CD14-positive monocyte (primary cell): ENCODE data around the gene DPY30. TPM values are rescaled to one million over a fixed set of nuclear protein-coding genes. Genes with fewer than 3 reads are reported as not detected.

Experiments
- DNase-seq, 3 donors: peaks; one replicate each; pipeline ENCODE4 v3.0.0-alpha.2; 2011 to 2022
- H2AFZ ChIP-seq: 2 replicates; pipeline ENCODE4 v1.6.0; 2012; ENCODE audit warnings: mild to moderate bottlenecking, low read depth, low read length, inconsistent platforms; ENCODE audit not compliant: insufficient read depth, poor library complexity, severe bottlenecking
- H3K27ac ChIP-seq, 2 donors: 1 replicate in 1 of 2; 2 replicates in 1 of 2; pipeline ENCODE4 v1.5.1; 2012 to 2013; ENCODE audit warnings: low read length in 2 of 2, control low read depth in 1 of 2, inconsistent platforms in 1 of 2, low read depth in 1 of 2, mild to moderate bottlenecking in 1 of 2
- H3K27me3 ChIP-seq, 2 donors: one replicate each; pipeline versions ENCODE4 v1.6.0 to v1.6.1; 2011 to 2013; ENCODE audit warnings: low read length in 2 of 2; ENCODE audit not compliant: control insufficient read depth in 2 of 2, insufficient read depth in 2 of 2
- H3K36me3 ChIP-seq, 2 donors: replicated peaks in 1 of 2; 1 replicate in 1 of 2; 2 replicates in 1 of 2; pipeline versions ENCODE4 v1.5.1 to v1.6.1; 2012 to 2013; ENCODE audit warnings: low read length in 2 of 2, control low read depth in 1 of 2, inconsistent platforms in 1 of 2, mild to moderate bottlenecking in 1 of 2; ENCODE audit not compliant: insufficient read depth in 2 of 2, control insufficient read depth in 1 of 2
- H3K4me1 ChIP-seq, 2 donors: 1 replicate in 1 of 2; 2 replicates in 1 of 2; pipeline versions ENCODE4 v1.5.1 to v1.6.1; 2012 to 2013; ENCODE audit warnings: low read length in 2 of 2, control low read depth in 1 of 2, inconsistent platforms in 1 of 2, mild to moderate bottlenecking in 1 of 2, moderate library complexity in 1 of 2; ENCODE audit not compliant: insufficient read depth in 2 of 2, control insufficient read depth in 1 of 2
- H3K4me2 ChIP-seq: replicated peaks from 2 replicates; pipeline ENCODE3; 2012; ENCODE audit warnings: low read length, moderate library complexity, mild to moderate bottlenecking; ENCODE audit not compliant: poor library complexity, severe bottlenecking; ENCODE audit errors: extremely low read depth
- H3K4me3 ChIP-seq, 3 experiments: fragments of 200-600 bp in 1 of 3; sonication (generic) in 1 of 3; replicated peaks in 1 of 3; 1 replicate in 2 of 3; 2 replicates in 1 of 3; pipeline ENCODE4 v1.5.1; 2011 to 2013; ENCODE audit warnings: low read length in 3 of 3, mild to moderate bottlenecking in 3 of 3, control low read depth in 2 of 3, low read depth in 2 of 3, inconsistent platforms in 1 of 3, moderate library complexity in 1 of 3
- H3K79me2 ChIP-seq: 2 replicates; pipeline ENCODE4 v1.6.0; 2012; ENCODE audit warnings: mild to moderate bottlenecking, control low read depth, inconsistent platforms, low read length, moderate library complexity; ENCODE audit not compliant: insufficient read depth
- H3K9ac ChIP-seq: 2 replicates; pipeline ENCODE4 v1.6.0; 2017; ENCODE audit warnings: low read length, mild to moderate bottlenecking; ENCODE audit not compliant: insufficient read depth, poor library complexity, severe bottlenecking
- H3K9me3 ChIP-seq, 2 donors: replicated peaks in 1 of 2; 1 replicate in 1 of 2; 2 replicates in 1 of 2; pipeline versions ENCODE4 v1.5.1 to v1.6.1; 2012 to 2013; ENCODE audit warnings: low read length in 2 of 2, control low read depth in 1 of 2; ENCODE audit not compliant: control insufficient read depth in 1 of 2, insufficient read depth in 1 of 2
- H4K20me1 ChIP-seq: 2 replicates; pipeline ENCODE4 v1.6.0; 2012; ENCODE audit warnings: mild to moderate bottlenecking, low read length, control low read depth, moderate library complexity; ENCODE audit not compliant: insufficient read depth
- H3K27ac Mint-ChIP-seq, 7 donors: one replicate each; pipeline ENCODE4 v1.8.0; 2020; ENCODE audit warnings: mild to moderate bottlenecking in 7 of 7, mixed read lengths in 7 of 7, moderate library complexity in 6 of 7, inconsistent platforms in 2 of 7
- H3K27me3 Mint-ChIP-seq, 3 donors: one replicate each; pipeline ENCODE4 v1.8.0; 2021 to 2022; ENCODE audit warnings: low read depth in 3 of 3, mild to moderate bottlenecking in 3 of 3, mixed read lengths in 3 of 3, moderate library complexity in 3 of 3, inconsistent platforms in 1 of 3
- H3K36me3 Mint-ChIP-seq, 2 donors: one replicate each; pipeline ENCODE4 v1.8.0; 2020; ENCODE audit warnings: mixed read lengths in 2 of 2, inconsistent platforms in 1 of 2, mild to moderate bottlenecking in 1 of 2
- H3K4me1 Mint-ChIP-seq: one replicate; pipeline ENCODE4 v1.8.0; 2020; ENCODE audit warnings: mild to moderate bottlenecking, mixed read lengths
- H3K4me3 Mint-ChIP-seq, 2 donors: one replicate each; pipeline ENCODE4 v1.8.0; 2020; ENCODE audit warnings: mild to moderate bottlenecking in 2 of 2, mixed read lengths in 2 of 2, moderate library complexity in 1 of 2
- H3K9me3 Mint-ChIP-seq, 7 donors: one replicate each; pipeline ENCODE4 v1.8.0; 2020 to 2022; ENCODE audit warnings: mixed read lengths in 7 of 7, mild to moderate bottlenecking in 6 of 7, moderate library complexity in 6 of 7, inconsistent platforms in 2 of 7
- WGBS: methylation state at CpG from one replicate; pipeline ENCODE4 v1.1.5; 2013; ENCODE audit warnings: missing lambda C conversion rate; ENCODE audit not compliant: insufficient coverage; 5-methylcytosine and 5-hydroxymethylcytosine counted together
- intact Hi-C, 2 donors: fragments of 100-400 bp; cut with micrococcal nuclease; formaldehyde crosslinking; loops; one replicate each; pipeline versions ENCODE4 v1.15.0 to v1.15.1; 2023
- polyA plus RNA-seq, 3 donors: library from polyadenylated mRNA; depleted of rRNA in 1 of 3; unstranded in 2 of 3; stranded (reverse) in 1 of 3; fragments of 300-500 nt in 2 of 3; fragments of >200 nt in 1 of 3; fragmentation: Illumina TruSeq in 2 of 3; gene quantifications; 1 replicate in 2 of 3; 2 replicates in 1 of 3; pipeline ENCODE4 v1.2.3, GENCODE V29; 2012 to 2021
- TF ChIP-seq, protein P1 (sequence below): fragments of 200-600 bp; IDR thresholded peaks from one replicate; pipeline ENCODE4 v1.8.0; 2022; ENCODE audit warnings: antibody characterized with exemption, mild to moderate bottlenecking

Gene DPY30
- polyA plus RNA-seq, 3 donors, result 53.7 to 137 (median 122) TPM

DNA sequence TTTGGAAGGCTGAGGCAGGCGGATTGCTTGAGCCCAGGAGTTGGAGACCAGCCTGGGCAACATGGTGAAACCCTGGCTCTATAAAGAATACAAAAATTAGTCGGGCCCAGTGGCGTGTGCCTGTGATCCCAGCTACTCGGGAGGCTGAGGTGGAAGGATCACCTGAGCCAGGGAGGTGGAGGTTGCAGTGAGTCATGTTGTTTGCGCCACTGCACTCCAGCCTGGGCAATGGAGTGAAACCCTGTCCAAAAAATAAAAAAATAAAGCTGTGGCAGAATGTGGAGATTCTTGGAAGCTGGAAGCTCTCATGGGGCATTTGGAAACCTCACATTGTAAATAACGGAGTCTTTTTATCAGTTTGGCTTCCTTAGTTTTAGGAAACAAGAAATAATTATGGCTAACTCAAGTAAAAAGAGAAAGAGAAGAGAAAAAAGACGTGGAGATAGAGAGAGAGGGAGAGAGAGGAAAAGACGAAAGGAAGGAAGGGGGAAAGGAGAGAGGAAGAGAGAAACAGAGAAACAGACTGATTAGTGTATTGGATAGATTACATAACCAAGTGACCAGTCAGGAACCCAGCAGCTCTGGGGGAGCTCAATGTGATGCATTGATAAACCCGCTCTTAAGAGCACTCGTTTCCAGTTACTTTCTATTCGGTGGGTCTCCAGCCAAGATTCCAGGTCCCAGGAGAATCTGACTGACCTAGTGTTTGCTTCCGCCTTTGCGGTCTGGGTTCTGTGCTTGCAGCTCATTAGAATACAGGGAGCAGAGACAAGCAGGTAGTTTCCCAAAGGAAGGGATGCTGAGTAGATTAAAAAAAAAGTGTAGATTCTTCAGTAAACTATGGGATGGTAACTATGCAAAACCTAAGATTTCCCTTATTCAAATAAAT, 22.6 kb upstream of the DPY30 start:
- peaks cover 0 to 4% (median 0%) of the 10 kb centered on the region in 3 donors for H3K27me3 Mint-ChIP-seq
- peak overlapping the region; percentile 89 to 96 (median 96) for H3K4me3 ChIP-seq
- peaks cover 25 to 29% of the 10 kb centered on the region in 2 donors for H3K4me1 ChIP-seq
- H3K27ac Mint-ChIP-seq, result peak overlapping the region in 6 of 7 donors; percentile 23 to 92 (median 58)
- peak overlapping the region; percentile 97 for H2AFZ ChIP-seq
- peaks cover 25% of the 10 kb centered on the region for H4K20me1 ChIP-seq
- TF ChIP-seq, protein P1, sequence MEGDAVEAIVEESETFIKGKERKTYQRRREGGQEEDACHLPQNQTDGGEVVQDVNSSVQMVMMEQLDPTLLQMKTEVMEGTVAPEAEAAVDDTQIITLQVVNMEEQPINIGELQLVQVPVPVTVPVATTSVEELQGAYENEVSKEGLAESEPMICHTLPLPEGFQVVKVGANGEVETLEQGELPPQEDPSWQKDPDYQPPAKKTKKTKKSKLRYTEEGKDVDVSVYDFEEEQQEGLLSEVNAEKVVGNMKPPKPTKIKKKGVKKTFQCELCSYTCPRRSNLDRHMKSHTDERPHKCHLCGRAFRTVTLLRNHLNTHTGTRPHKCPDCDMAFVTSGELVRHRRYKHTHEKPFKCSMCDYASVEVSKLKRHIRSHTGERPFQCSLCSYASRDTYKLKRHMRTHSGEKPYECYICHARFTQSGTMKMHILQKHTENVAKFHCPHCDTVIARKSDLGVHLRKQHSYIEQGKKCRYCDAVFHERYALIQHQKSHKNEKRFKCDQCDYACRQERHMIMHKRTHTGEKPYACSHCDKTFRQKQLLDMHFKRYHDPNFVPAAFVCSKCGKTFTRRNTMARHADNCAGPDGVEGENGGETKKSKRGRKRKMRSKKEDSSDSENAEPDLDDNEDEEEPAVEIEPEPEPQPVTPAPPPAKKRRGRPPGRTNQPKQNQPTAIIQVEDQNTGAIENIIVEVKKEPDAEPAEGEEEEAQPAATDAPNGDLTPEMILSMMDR, result no peak
- peak overlapping the region; percentile 87 for H3K9ac ChIP-seq
- no peaks in the 10 kb centered on the region for H3K9me3 ChIP-seq
- intact Hi-C loops, result loop anchor here (5.0 to 10.0 kb wide), 3 partner anchors 55 to 73 kb away; no protein-coding TSS in a partner anchor
- H3K36me3 Mint-ChIP-seq, result peaks cover 5 to 7% of the 10 kb centered on the region in 2 donors
- peak; percentile 4 to 52 (median 43) for DNase-seq
- peaks cover 0 to 3% (median 0%) of the 10 kb centered on the region in 7 donors for H3K9me3 Mint-ChIP-seq
- H3K79me2 ChIP-seq, result peaks cover 30% of the 10 kb centered on the region
- H3K27ac ChIP-seq, result no peak overlapping the region
- no peaks in the 10 kb centered on the region for H3K27me3 ChIP-seq
- H3K4me1 Mint-ChIP-seq, result peaks cover 26% of the 10 kb centered on the region
- WGBS, result 41% methylated on average over 9 of the region's 13 CpGs
- peak overlapping the region; percentile 97 to 98 for H3K4me3 Mint-ChIP-seq
- H3K36me3 ChIP-seq, result peaks cover 0 to 9% of the 10 kb centered on the region in 2 donors
- peak overlapping the region; percentile 87 for H3K4me2 ChIP-seq

DNA sequence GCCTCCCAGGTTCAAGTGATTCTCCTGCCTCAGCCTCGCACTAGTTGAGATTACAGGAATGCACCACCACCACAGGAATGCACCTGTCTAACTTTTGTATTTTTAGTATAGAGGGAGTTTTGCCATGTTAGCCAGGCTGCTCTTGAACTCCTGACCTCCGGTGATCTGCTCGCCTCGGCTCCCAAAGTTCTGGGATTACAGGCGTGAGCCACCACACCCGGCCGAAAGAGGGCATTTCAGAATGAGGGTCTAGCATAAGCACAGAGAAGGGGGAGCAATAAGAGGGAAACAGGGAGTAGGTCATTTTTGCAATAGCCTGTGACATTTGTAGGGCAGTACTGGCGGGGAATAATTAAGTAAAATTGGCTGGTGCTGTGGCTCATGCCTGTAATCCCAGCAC, 21.8 kb upstream of the DPY30 start:
- no peak for DNase-seq
- Histone ChIP-seq H3K9me3 (no peaks in the 10 kb centered on the region), H3K4me1 (peaks cover 25 to 29% of the 10 kb centered on the region in 2 donors), H2AFZ (no peak overlapping the region), H3K27me3 (no peaks in the 10 kb centered on the region), H3K4me2 (no peak overlapping the region), H3K36me3 (peaks cover 0 to 6% of the 10 kb centered on the region in 2 donors), H3K4me3 (no peak overlapping the region), H3K79me2 (peaks cover 22% of the 10 kb centered on the region), H3K27ac (no peak overlapping the region), H3K9ac (no peak overlapping the region), H4K20me1 (peaks cover 18% of the 10 kb centered on the region)
- TF ChIP-seq, protein P1, result no peak
- 100% methylated on average over 7 of the region's 8 CpGs for WGBS
- Mint-ChIP-seq H3K4me1 (peaks cover 22% of the 10 kb centered on the region), H3K36me3 (peaks cover 5 to 6% of the 10 kb centered on the region in 2 donors), H3K4me3 (no peak overlapping the region), H3K9me3 (peaks cover 0 to 3% (median 0%) of the 10 kb centered on the region in 7 donors), H3K27ac (no peak overlapping the region), H3K27me3 (peaks cover 0 to 4% (median 0%) of the 10 kb centered on the region in 3 donors)
- intact Hi-C loops, result loop anchor here (5.0 to 10.0 kb wide), 3 partner anchors 54 to 73 kb away; no protein-coding TSS in a partner anchor
